Tibial nerve (tissue), 4 donors: Measurements from ENCODE around the gene CBX6.

ENCODE experiments used
- CTCF ChIP-seq, 5 experiments: fragments of 200-600 bp in 3 of 5; fragments of 450-650 bp in 2 of 5; sonication (generic) in 3 of 5; IDR thresholded peaks; one replicate each; pipeline ENCODE4 v1.5.1; 2016 to 2019; ENCODE audit warnings: antibody characterized with exemption in 5 of 5, mild to moderate bottlenecking in 3 of 5, moderate library complexity in 2 of 5
- EP300 ChIP-seq, 2 donors: sonication (generic); formaldehyde crosslinking; IDR thresholded peaks; one replicate each; pipeline ENCODE4 v1.6.1; 2017; ENCODE audit warnings: antibody characterized with exemption in 2 of 2, mild to moderate bottlenecking in 1 of 2
- POLR2A ChIP-seq, 2 donors: fragments of 450-650 bp; IDR thresholded peaks; one replicate each; pipeline ENCODE4 v1.6.1; 2017; ENCODE audit warnings: antibody characterized with exemption in 2 of 2, mild to moderate bottlenecking in 2 of 2, moderate library complexity in 2 of 2

GRCh38 chr22:38833061-38833460 is 39.0 kb downstream of the CBX6 start:
- TF ChIP-seq CTCF (IDR thresholded peaks at IDR 0.05) (no peak), POLR2A (IDR thresholded peaks at IDR 0.05) (no peak), EP300 (IDR thresholded peaks at IDR 0.05) (no peak)
